ENCODE data around the gene C1QL3.

- TF ChIP-seq BHLHE40 (IDR thresholded peaks at IDR 0.05; ENCODE audit: low read depth, low read length) (no peak), CTCF (conservative IDR thresholded peaks at IDR 0.05; ENCODE audit: low read depth, low read length) (no peak), RCOR1 (IDR thresholded peaks at IDR 0.05; ENCODE audit: insufficient replicate concordance, low read length) (no peak), RAD21 (IDR thresholded peaks at IDR 0.05; ENCODE audit: low read length) (no peak), MXI1 (IDR thresholded peaks at IDR 0.05; ENCODE audit: borderline replicate concordance, low read depth, low read length) (no peak), POLR2A (IDR thresholded peaks at IDR 0.05; ENCODE audit: low read depth, low read length) (no peak), FOS (IDR thresholded peaks at IDR 0.05; ENCODE audit: low read depth, low read length) (no peak), CEBPB (IDR thresholded peaks at IDR 0.05; ENCODE audit: low read depth, low read length) (no peak), RFX5 (IDR thresholded peaks at IDR 0.05; ENCODE audit: low read depth, low read length) (no peak), CHD1 (IDR thresholded peaks at IDR 0.05; ENCODE audit: low read depth, low read length) (no peak), MAFK (IDR thresholded peaks at IDR 0.05; ENCODE audit: low read depth, low read length) (no peak), SMC3 (IDR thresholded peaks at IDR 0.05; ENCODE audit: low read depth, low read length) (no peak)
- TF ChIP-seq, protein P1, sequence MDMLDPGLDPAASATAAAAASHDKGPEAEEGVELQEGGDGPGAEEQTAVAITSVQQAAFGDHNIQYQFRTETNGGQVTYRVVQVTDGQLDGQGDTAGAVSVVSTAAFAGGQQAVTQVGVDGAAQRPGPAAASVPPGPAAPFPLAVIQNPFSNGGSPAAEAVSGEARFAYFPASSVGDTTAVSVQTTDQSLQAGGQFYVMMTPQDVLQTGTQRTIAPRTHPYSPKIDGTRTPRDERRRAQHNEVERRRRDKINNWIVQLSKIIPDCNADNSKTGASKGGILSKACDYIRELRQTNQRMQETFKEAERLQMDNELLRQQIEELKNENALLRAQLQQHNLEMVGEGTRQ (IDR thresholded peaks at IDR 0.05; ENCODE audit: low read depth, low read length) = no peak
These were observed 29.7 kb downstream of the C1QL3 start for GRCh38 chr10:16491933-16492332.
